OCI-LY7 (cell line): ENCODE measurements around the gene DSG3. TPM values are rescaled to one million over a fixed set of nuclear protein-coding genes. Genes with fewer than 3 reads are reported as not detected.

Experiments used
- BruUV-seq: library from RNA; stranded (reverse); fragments of 400-500 nt; replicated peaks from 2 replicates; lab custom pipeline; 2021; lab: Mats Ljungman, UMichigan
- CTCF ChIA-PET: fragments of 300-600 bp; sonication (Branson Sonifier 250); formaldehyde crosslinking; loops from one replicate; lab custom pipeline; 2022; ENCODE audit warnings: antibody characterized with exemption; ENCODE audit not compliant: unreplicated experiment; lab: Charles Lee
- POLR2A ChIA-PET: fragments of 300-600 bp; sonication (Branson Sonifier 250); formaldehyde crosslinking; loops from one replicate; lab custom pipeline; 2022; ENCODE audit warnings: antibody characterized with exemption; lab: Charles Lee
- DNase-seq: peaks from one replicate; pipeline ENCODE4 v3.0.0-alpha.2; 2015; ENCODE audit warnings: low spot score
- H2AFZ ChIP-seq: fragments of 200-600 bp; sonication (generic), shearing (Covaris generic); 2 replicates; pipeline ENCODE4 v1.6.1; 2014; ENCODE audit warnings: mild to moderate bottlenecking, antibody characterized with exemption, low read length, moderate library complexity
- H3K27ac ChIP-seq: fragments of 200-600 bp; sonication (generic); 2 replicates; pipeline ENCODE4 v1.5.1; 2014; ENCODE audit warnings: mixed run types, low read depth, mild to moderate bottlenecking, moderate library complexity, low read length, inconsistent platforms; ENCODE audit not compliant: poor library complexity, severe bottlenecking
- H3K36me3 ChIP-seq: fragments of 200-600 bp; sonication (generic); 2 replicates; pipeline ENCODE4 v1.6.1; 2014; ENCODE audit warnings: mild to moderate bottlenecking, antibody characterized with exemption, low read length, moderate library complexity, mixed read lengths; ENCODE audit not compliant: insufficient read depth
- H3K4me1 ChIP-seq: fragments of 200-600 bp; sonication (generic); 2 replicates; pipeline ENCODE4 v1.5.1; 2014; ENCODE audit warnings: mild to moderate bottlenecking, low read length; ENCODE audit not compliant: insufficient read depth, poor library complexity, severe bottlenecking
- H3K4me2 ChIP-seq: fragments of 200-600 bp; sonication (generic); 2 replicates; pipeline ENCODE4 v1.6.1; 2014; ENCODE audit warnings: mild to moderate bottlenecking, low read length
- H3K4me3 ChIP-seq: fragments of 200-600 bp; sonication (generic); 2 replicates; pipeline ENCODE4 v1.5.1; 2014; ENCODE audit warnings: mild to moderate bottlenecking, low read depth, low read length; ENCODE audit not compliant: poor library complexity, severe bottlenecking
- H3K79me2 ChIP-seq: fragments of 200-600 bp; sonication (generic); 2 replicates; pipeline ENCODE4 v1.6.1; 2016; ENCODE audit warnings: low read depth, mild to moderate bottlenecking, low read length, moderate library complexity, mixed read lengths; ENCODE audit not compliant: insufficient read depth
- H3K9me2 ChIP-seq: fragments of 200-600 bp; sonication (generic); 2 replicates; pipeline ENCODE4 v1.6.1; 2016; ENCODE audit warnings: mild to moderate bottlenecking, low read length, mixed read lengths; ENCODE audit not compliant: insufficient read depth
- H3K9me3 ChIP-seq: fragments of 200-600 bp; sonication (generic); 2 replicates; pipeline ENCODE4 v1.6.1; 2014; ENCODE audit warnings: mild to moderate bottlenecking, mixed run types, low read length, mixed read lengths
- H4K20me1 ChIP-seq: fragments of 200-600 bp; sonication (generic); 2 replicates; pipeline ENCODE4 v1.6.1; 2014; ENCODE audit warnings: mild to moderate bottlenecking, antibody characterized with exemption, low read length, moderate library complexity, mixed read lengths; ENCODE audit not compliant: insufficient read depth
- CTCF ChIP-seq: fragments of 200-600 bp; sonication (generic); conservative IDR thresholded peaks from 2 replicates; pipeline ENCODE4 v1.5.1; 2014; ENCODE audit warnings: mild to moderate bottlenecking, antibody characterized with exemption, low read length, moderate library complexity, mixed read lengths
- EZH2phosphoT487 ChIP-seq: fragments of 200-600 bp; sonication (generic); IDR thresholded peaks from 2 replicates; pipeline ENCODE4 v1.6.1; 2018; ENCODE audit warnings: low read depth, borderline replicate concordance, mild to moderate bottlenecking, mixed run types, antibody characterized with exemption, low read length, moderate library complexity, mixed read lengths
- intact Hi-C: fragments of 100-400 bp; cut with micrococcal nuclease; formaldehyde crosslinking; loops from one replicate; pipeline ENCODE4 v1.10.0; 2022; ENCODE audit not compliant: unreplicated experiment
- total RNA-seq, 2 experiments: library from RNA; depleted of rRNA in 1 of 2; stranded (reverse); fragments of >200 nt in 1 of 2; shearing (Covaris generic) in 1 of 2; gene quantifications; 2 replicates each; pipeline ENCODE4 v1.2.3, GENCODE V29; 2014 to 2022

The DSG3 gene
- total RNA-seq, 2 experiments from 2014 or later = not detected

- H3K27ac ChIP-seq = no peak overlapping the region
- no peaks in the 10 kb centered on the region for H3K79me2 ChIP-seq
- no peak for DNase-seq
- intact Hi-C loops = no loop called here
- no peaks in the 10 kb centered on the region for H4K20me1 ChIP-seq
- H3K9me3 ChIP-seq = no peaks in the 10 kb centered on the region
- no peak overlapping the region for H3K4me3 ChIP-seq
- no TSS peak for BruUV-seq
- ChIA-PET CTCF (no interaction called here), POLR2A (interaction anchor here (0.6 kb wide), 1 partner anchor 260 kb away, joined by 3 read pairs; no protein-coding TSS in a partner anchor)
- H3K9me2 ChIP-seq = no peaks in the 10 kb centered on the region
- no peak for TF ChIP-seq CTCF
- no peaks in the 10 kb centered on the region for H3K4me1 ChIP-seq
- H3K36me3 ChIP-seq = no peaks in the 10 kb centered on the region
- H2AFZ ChIP-seq = no peak overlapping the region
- no peak overlapping the region for H3K4me2 ChIP-seq
Observed at GRCh38 chr18:31512203-31512764, 64.7 kb downstream of the DSG3 start.

DNA sequence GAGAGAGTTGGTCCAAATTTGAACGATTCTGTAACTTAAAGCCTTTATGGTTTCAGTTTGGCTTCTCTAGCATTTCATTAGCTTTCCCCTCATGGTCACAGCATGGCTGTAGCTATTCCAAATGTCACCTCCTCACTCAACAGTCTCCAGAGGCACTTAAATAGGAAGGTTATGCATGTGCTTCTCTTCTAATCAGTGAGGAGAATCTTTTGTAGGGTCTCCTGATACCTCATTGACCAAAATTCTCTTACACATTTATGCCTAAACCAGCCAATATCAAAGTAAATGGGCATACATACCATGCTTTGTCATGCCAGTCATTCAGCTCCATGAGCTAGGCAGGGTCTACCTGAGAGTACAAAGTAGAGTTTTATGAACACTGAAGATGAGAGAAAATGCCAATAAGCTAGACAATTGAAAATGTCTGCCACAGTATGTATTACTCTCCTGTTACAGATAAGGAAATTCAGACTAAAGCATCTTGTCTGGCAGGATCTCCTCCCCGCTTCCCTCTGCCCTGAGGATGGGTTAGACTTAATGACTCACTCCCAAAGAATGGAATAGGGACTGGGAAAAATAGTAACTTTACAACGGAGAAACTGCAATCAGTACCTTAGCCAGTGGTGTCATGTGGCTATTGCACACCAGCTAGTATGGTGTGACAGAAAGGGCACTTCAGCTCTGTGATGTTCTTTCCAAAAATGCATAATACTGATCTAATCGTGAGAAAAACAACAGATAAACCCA lies 65.8 kb downstream of the DSG3 start:
- no peak overlapping the region for H3K4me3 ChIP-seq
- ChIA-PET POLR2A (interaction anchor here (0.6 kb wide), 1 partner anchor 173 kb away, joined by 3 read pairs; no protein-coding TSS in a partner anchor), CTCF (no interaction called here)
- H4K20me1 ChIP-seq = no peaks in the 10 kb centered on the region
- intact Hi-C loops = no loop called here
- H3K4me1 ChIP-seq = no peaks in the 10 kb centered on the region
- no TSS peak for BruUV-seq
- no peak for DNase-seq
- H3K9me2 ChIP-seq = no peaks in the 10 kb centered on the region
- TF ChIP-seq EZH2phosphoT487 = no peak
- no peak for TF ChIP-seq CTCF
- H3K27ac ChIP-seq = no peak overlapping the region
- no peaks in the 10 kb centered on the region for H3K36me3 ChIP-seq
- no peaks in the 10 kb centered on the region for H3K79me2 ChIP-seq
- no peak overlapping the region for H3K4me2 ChIP-seq
- no peaks in the 10 kb centered on the region for H3K9me3 ChIP-seq
- H2AFZ ChIP-seq = no peak overlapping the region

DNA sequence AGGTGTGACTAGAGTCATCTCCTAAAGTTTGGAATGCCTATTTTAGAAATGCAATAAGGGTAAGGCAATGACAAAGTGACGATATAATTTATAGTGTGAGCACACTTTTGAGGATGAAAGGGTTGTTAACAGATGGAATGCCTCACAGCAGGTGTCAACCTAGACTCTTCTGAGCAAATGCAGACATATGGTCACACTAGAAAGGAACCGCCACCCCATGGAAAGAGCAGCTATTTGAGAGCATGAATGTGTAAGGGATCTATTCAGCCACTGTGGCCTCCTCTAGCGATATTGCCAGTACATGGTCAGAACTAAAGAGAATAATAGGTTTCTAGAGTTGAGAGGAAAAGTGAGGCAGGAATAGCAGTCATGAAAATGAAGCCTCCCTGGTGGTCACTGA lies 68.9 kb downstream of the DSG3 start:
- Histone ChIP-seq H3K79me2 (no peaks in the 10 kb centered on the region), H3K4me1 (no peaks in the 10 kb centered on the region), H3K9me2 (no peaks in the 10 kb centered on the region), H2AFZ (no peak overlapping the region), H4K20me1 (no peaks in the 10 kb centered on the region), H3K4me2 (no peak overlapping the region), H3K36me3 (no peaks in the 10 kb centered on the region), H3K9me3 (no peaks in the 10 kb centered on the region), H3K4me3 (no peak overlapping the region), H3K27ac (no peak overlapping the region)
- intact Hi-C loops = no loop called here
- TF ChIP-seq EZH2phosphoT487 (no peak), CTCF (no peak)
- POLR2A ChIA-PET = no interaction called here
- BruUV-seq = no TSS peak
- CTCF ChIA-PET = no interaction called here
- DNase-seq = no peak
